ENCODE results near the gene UNC13D.
"Not testable (repeated sequence)": the region's sequence is repeated elsewhere in the genome, so short reads cannot be mapped to it uniquely, and the experiment has no call there.

Gene UNC13D

DNA sequence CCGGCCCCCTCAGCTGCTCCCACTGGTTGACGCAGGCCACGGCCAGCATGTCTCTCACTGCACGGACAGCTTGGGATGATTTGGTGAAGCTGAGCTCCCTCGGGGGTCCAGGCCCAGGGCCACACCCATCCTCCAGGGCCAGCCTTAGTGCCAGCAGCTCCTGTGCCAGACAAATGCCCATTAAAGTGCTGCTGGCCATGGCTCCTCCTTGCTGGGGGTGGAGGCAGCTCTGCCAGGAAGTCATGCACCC, 31.7 kb upstream of the UNC13D start:
- in situ Hi-C loops (cut with HindIII; ENCODE audit: low pct_ligation_motif_present, low pct_unique_long_range_greater_than_20kb, low sequenced_read_pairs) = no loop called here

DNA sequence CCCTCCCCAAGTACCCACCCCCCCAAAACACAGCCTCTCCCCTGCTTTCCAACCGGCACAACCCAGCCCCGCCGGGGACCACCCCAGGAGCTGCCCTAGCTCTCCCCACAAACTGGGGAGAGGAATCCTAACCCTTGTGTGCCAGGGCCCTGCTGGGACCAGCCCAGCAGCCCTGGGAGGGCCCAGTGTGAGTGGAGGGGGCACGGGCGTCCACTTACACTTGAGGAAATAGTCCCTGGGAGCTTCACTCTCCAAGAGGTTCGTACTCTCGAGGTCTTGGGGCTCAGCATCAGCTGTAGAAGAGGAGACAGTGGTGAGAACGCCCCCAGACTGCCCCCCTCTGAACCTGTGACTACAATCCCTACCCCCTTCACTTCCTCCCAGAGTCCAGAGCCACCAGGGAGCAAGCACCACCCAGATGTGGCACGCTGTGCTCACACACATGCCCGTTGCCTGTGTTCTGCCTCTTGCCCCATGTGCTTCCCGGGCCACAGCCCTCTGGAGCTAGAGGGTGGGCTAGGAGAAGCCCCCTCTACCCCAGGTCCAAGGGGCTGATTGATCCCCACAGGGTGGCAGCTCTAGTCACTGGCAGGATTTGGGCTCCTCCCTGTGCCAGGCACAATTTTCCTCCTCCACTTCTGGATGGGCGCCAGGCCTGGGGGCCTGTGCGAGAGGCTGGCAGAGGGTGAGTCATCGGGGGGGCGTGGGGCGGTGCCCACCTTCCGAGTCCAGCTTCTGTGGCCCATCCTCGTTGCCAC, 31.2 kb upstream of the UNC13D start:
- in situ Hi-C loops (cut with HindIII; ENCODE audit: low pct_ligation_motif_present, low pct_unique_long_range_greater_than_20kb, low sequenced_read_pairs) = no loop called here
- DNase-seq = no peak

More for the DNA sequence above, 31.7 kb upstream of the UNC13D start:
- DNase-seq = peak; percentile 62

DNA sequence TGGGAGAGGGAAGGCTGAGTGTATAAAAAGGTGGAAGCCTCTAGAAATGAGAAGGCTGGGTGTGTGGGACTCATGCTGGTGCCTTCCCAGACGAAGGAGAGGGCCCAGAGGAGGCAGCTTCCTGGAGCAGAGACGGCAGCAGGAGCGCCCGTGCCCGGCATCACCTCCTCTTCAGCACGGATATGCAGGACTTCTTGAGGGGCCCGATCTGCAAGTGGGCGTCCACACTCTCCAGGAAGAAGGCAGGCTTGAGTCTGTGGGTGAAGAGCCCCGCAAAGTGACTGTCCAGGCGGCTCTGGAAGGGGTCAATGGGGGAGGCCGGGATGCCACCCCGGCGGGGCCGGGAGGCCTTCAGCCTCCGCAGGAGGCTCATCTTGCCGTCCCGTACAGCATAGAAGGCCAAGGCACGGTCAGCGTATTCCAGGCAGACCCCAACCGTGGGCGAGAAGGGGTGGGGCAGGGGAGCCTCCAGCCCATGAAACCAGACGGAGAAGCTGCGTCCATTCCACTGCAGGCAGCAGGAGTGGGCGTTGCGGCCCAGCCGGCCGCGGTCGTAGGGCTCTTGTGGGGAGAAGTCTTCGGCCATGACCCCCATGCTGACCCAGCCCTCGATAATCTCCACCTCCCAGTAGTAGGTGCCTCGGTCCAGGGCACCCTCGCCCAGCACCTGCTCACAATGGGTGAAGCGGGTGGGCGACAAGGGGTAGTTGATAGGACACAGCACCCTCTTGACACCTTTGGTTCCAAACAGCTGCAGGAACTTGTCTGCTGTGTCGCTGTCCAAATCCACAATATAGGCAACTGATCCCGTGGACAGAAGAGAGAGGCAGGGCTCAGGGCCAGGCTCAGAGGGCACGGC, 30.3 kb upstream of the UNC13D start:
- no peak for DNase-seq
- in situ Hi-C loops (cut with HindIII; ENCODE audit: low pct_ligation_motif_present, low pct_unique_long_range_greater_than_20kb, low sequenced_read_pairs) = no loop called here

DNA sequence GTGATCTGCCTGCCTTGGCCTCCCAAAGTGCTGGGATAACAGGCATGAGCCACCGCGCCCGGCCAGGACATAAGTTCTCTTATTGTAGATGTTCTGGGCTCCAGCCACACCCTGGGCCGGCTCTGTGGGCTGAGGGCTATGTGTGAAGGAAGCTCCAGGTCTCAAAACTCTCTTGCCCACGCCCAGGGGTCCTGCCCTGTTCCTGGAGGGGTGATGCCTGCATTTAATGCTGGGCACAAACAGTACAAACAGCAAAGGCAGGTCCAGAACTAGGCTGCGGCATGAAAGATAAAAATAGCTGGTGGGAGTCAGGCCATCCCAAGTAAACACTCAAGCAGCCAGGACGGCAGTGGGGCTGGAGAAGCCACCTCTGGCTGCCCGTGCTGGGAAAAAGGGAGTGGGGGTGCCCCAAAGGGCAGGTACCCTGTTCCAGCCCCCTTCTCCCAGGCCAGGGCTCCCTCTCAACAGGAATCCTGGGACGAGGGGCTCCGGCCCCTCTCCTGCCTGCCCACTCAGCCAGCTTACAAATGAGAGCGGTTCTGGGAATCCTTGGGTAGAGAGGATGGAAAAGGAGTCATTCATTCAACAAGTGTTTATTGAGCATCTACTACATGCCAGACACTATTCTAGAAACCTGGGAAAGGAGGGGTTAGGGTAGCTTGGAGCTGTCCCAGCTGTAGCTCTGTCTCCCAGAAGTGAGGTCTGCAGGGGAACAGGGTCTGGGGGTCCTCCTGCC, 29.6 kb upstream of the UNC13D start:
- in situ Hi-C loops (cut with HindIII; ENCODE audit: low pct_ligation_motif_present, low pct_unique_long_range_greater_than_20kb, low sequenced_read_pairs) = no loop called here
- no peak for DNase-seq

DNA sequence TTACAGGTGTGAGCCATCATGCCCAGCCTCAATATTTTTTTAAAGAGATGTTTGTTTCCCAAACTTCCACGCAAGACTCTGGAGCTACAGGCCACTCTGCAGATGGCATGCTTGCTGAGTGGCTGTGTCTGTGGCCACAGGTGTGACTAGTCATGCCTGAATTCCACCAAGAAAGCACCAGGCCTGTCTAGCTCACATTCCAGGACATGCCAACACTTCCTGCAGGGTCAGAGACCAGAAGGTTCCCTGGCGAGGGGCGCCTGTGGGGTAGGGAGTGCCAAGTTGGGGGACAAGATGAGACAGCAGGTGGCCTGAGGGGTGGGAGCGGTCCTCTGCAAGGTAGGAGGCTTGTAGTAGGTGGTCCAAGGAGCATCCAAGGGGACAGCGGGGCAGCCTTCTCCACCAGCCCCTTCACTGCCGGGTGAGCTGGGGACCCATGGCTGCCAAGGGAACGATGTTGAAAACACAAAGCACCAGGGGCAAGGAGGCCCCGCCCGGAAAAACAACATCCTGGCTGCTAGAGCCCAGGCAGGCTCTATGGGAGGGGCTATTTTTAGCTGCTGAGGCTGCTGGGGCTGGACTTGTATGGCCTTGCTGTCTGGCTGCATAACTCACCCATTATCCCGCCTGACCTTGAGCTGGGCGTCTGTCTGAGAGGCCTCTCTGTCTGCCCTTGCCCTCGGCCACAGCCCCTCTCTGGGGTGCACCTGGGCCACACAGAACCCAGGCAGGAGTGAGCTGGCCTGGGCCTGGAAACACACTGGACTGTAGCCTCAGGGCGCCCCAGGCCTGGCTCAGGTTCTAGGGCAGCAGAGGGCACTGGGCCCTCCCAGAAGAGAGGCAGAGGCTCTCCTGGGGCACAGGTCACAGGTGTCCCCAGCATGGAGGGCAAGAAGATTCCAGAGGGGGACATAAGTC, 28.5 kb upstream of the UNC13D start:
- in situ Hi-C loops (cut with HindIII; ENCODE audit: low pct_ligation_motif_present, low pct_unique_long_range_greater_than_20kb, low sequenced_read_pairs) = no loop called here
- DNase-seq = no peak

DNA sequence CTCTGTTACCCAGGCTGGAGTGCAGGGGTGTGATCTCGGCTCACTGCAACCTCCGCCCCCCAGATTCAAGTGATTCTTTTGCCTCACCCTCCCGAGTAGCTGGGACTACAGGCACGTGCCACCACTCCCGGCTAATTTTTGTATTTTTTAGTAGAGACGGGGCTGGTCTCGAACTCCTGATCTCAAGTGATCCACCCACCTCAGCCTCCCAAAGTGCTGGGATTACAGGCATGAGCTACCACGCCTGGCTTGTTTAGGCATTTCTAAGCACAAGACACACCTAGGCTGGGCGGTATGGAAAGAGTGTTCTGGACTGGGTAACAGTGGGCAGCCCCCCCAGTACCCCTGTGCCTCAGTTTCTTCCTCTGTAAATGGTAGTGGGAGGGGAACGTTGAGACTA, 26.0 kb upstream of the UNC13D start:
- in situ Hi-C loops (cut with HindIII; ENCODE audit: low pct_ligation_motif_present, low pct_unique_long_range_greater_than_20kb, low sequenced_read_pairs); DNase-seq: not testable (repeated sequence)

DNA sequence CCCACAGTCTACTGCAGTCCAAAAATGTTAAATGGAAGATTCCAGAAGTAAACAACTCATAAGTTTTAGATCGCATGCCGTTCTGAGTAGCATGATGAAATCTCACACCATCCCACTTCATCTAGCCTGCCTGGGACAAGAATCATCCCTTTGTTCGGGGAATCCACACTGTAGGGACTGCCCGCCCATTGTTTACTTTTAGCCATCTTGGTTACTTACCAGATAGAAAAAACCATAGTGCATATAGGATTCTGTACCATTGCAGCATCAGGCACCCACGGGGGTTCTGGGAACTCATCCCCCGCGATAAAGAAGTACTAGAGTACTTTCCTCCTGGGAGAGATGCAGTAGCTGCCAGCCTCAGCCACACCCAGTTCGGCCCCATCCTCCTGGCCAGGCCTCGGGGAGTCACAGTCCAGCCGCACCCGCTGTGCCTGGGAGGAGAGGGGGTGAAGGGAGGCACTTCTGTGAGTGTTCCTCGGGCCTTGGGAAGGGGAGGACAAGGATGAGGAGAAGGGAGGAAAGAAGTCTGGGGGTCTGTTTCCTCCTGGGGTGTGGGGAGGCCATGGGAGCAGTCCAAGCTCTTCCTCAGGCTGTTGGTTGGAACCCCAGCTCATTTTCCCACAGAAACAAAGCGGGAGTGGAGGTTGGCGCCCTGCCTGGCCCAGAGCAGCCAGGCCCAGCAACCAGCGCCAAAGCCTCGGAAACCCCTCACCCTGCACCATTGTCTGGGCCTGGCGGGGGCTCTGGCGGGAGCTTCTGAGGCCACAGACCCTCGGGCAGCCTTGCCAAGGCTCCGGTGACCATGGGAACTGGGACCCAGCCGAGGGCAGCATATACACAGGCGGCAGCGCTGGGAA, 25.3 kb upstream of the UNC13D start:
- DNase-seq = no peak
- in situ Hi-C loops (cut with HindIII; ENCODE audit: low pct_ligation_motif_present, low pct_unique_long_range_greater_than_20kb, low sequenced_read_pairs) = no loop called here

DNA sequence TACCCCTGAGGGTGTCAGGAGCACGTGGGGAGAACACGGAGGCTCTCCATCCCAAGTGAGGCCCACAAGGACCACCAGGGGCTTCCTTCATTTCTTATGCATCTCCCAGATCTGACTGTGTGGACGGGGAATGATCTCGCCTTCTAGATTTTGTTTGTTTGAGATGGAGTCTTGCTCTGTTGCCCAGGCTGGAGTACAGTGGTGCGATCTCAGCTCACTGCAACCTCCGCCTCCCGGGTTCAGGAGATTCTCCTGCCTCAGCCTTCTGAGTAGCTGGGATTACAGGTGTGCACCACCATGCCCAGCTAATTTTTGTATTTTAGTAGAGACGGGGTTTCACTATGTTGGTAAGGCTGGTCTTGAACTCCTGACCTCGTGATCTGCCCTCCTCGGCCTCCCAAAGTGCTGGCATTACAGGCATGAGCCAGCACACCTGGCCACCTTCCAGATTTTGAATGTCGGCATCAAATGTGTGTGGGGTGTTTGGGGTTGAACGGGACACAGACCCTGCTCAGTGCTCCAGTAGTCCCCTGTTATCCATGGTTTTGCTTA, 24.6 kb upstream of the UNC13D start:
- in situ Hi-C loops (cut with HindIII; ENCODE audit: low pct_ligation_motif_present, low pct_unique_long_range_greater_than_20kb, low sequenced_read_pairs) = not testable (repeated sequence)

DNA sequence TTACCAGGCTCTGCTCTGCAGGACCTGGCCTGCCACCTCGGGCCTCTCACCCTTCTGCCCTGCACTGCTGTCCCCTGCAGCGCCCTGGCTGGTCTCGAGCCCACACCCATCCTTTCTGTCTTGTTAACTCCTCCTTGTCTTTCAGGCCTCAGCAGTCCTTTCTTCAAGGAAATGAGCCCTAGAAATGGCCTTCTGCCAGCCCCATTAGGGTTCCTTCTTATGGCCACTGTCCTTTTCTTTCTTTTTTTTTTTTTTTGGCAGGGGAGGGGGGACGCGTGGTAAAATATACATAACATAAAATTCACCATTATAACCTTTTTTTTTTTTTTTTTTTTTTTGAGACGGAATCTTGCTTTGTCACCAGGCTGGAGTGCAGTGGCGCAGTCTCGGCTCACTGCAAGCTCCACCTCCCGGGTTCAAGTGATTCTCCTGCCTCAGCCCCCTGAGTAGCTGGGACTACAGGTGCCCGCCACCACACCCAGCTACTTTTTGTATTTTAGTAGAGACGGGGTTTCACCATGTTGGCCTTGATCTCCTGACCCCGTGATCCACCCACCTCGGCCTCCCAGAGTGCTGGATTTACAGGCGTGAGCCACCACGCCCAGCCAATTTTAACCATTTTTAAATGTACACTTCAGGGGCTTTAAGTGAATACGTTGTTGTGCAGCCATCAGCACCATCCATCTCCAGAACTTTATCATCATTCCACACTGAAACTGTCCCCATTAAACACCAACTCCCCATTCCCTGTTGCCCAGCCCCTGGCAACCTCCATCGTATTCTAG, 21.4 kb upstream of the UNC13D start:
- DNase-seq; in situ Hi-C loops (cut with HindIII; ENCODE audit: low pct_ligation_motif_present, low pct_unique_long_range_greater_than_20kb, low sequenced_read_pairs): not testable (repeated sequence)

More for the DNA sequence above, 24.6 kb upstream of the UNC13D start:
- DNase-seq = not testable (repeated sequence)

DNA sequence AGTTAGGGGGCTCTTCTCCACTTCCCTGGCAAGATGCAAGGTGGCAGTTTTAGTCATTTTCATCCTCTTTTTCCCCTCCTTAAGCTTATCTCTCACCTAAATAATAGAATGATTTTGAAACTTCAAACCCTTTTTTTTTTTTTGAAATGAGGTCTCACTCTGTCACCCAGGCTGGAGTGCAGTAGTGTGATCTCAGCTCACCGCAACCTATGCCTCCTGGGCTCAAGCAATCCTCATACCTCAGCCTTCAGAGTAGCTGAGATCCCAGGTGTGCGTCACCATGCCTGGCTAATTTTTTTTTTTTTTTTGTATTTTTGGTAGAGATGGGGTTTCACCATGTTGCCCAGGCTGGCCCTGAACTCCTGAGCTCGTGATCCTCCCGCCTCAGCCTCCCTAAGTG, 20.7 kb upstream of the UNC13D start:
- DNase-seq; in situ Hi-C loops (cut with HindIII; ENCODE audit: low pct_ligation_motif_present, low pct_unique_long_range_greater_than_20kb, low sequenced_read_pairs): not testable (repeated sequence)

DNA sequence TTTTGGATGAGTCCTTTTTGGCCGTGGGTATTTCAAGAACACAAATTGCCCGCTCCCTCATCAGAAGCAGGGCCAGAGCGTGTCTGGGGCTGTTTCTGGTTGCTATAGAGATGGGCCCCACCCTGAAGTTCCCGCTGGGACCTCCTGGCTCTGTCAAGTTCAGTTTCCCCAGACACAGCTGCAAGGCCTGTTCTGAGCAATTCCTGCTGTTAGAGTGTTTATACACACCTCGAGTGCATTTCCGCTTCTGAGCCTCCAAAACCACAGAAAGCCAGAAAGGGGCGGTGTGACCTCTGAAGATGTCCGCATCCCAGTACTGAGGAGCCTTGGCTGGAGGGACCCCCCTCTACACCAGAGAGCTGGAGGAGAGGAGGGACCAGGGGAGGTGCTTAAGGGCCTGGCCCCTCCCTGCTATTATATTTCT, 20.3 kb upstream of the UNC13D start:
- no peak for DNase-seq
- in situ Hi-C loops (cut with HindIII; ENCODE audit: low pct_ligation_motif_present, low pct_unique_long_range_greater_than_20kb, low sequenced_read_pairs) = no loop called here

DNA sequence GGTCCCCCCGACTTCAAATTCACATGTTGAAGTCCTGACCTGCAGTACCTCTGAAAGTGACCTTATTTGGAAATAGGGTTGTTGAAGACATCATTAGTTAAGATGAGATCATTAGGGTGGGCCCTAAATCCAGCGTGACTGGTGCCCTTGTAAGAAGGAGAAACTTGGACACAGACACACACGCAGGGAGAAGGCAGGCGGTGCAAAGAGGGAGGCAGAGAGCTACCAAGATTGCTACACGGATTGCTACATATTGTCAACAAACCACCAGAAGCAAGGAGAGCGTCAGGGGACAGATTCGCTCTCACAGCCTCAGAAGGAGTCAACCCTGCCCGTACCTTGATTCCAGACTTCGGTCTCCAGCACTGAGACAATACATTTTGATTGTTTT, 17.7 kb upstream of the UNC13D start:
- in situ Hi-C loops (cut with HindIII; ENCODE audit: low pct_ligation_motif_present, low pct_unique_long_range_greater_than_20kb, low sequenced_read_pairs) = no loop called here
- DNase-seq = no peak

DNA sequence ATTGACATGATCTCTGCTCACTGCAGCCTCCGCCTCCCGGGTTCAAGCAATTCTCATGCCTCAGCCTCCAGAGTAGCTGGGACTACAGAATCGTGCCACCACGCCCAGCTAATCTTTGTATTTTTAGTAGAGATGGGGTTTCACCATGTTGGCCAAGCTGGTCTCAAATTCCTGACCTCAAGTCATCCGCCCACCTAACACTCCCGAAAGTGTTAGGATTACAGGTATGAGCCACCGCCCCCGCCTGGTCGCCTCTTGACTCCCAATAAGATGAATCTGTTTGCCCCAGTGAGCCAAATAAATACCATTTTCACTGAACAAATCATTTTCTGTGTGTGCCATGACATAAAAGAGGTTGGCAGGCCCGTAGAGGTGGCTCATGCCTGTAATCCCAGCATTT, 15.2 kb upstream of the UNC13D start:
- in situ Hi-C loops (cut with HindIII; ENCODE audit: low pct_ligation_motif_present, low pct_unique_long_range_greater_than_20kb, low sequenced_read_pairs); DNase-seq: not testable (repeated sequence)

DNA sequence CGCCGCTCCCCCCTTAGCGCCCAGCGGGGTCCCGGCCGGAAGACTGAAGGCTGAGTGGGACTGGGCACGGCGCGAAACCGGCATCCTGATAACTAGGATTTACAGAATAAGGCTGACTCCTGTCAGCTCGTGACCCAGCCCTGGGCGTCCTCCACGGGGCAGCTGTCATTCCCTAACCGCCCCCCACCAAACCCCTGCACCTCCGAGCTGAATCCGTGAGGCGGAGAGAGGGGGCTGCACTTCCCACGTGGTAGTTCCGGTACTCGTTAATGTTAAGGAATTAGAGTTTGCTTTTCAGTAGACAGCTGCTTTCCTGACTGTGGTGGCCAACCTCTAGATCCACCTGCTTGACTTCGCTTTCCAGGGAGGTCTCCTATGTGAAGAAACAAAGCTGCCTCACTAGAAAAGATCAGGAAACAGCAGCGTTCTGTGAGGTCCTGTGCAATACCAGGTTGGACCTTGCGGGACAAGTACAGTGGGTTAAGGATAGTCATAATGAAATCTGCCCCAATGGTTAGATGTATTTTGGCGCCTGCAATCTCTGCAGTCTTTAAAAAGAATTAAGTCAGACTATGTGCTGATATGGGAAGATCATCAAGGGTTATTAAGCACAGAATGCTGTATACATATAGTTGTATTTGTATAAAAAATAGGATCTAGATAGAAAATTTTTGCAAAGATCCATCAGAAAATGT, 12.0 kb upstream of the UNC13D start:
- in situ Hi-C loops (cut with HindIII; ENCODE audit: low pct_ligation_motif_present, low pct_unique_long_range_greater_than_20kb, low sequenced_read_pairs) = no loop called here
- DNase-seq = peak; percentile 50

DNA sequence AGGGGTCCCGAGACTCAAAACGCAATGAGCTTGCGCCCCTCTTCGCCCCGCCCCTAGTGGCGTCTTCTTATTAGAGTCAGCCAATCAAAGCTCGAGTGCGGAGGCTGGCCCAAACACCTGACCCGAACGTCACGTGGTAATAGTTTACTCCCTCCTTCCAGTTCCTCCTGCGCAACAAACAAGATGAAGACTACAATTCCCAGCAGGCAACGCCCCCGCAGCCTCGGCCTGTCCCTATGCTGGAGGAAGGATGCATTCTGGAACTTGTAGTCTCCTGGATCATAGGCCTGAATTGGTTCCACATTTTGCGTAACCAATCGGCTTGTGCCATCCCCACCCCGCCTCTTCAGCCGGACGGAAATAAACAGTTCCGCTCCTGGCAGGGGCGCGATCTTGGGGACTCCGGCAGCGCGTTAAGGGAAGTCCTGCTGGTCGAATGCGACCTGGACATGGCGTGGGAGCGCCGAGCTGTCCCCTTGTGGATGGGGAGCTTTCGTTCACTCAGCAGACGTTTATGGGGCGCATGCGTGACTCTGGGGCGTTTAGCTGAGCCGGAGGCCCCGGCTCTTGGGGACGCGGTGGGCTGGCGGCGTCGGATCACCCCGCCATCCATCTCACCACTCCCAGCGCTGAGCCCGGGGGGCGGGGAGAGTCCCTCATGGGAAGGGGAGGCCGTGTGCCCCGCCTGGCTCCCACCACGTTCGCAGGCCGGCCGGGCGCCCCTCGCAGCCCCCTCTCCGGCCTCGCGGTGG, 11.3 kb upstream of the UNC13D start, which contains the start of gene WBP2:
Gene WBP2 (minus strand): TSS at position 26 of the 752 bp plus-strand sequence. CDS start 38 bp downstream, outside the sequence.
- in situ Hi-C loops (cut with HindIII; ENCODE audit: low pct_ligation_motif_present, low pct_unique_long_range_greater_than_20kb, low sequenced_read_pairs) = no loop called here

More for the DNA sequence above, 11.3 kb upstream of the UNC13D start, which contains the start of gene WBP2:
- peak; percentile 100 for DNase-seq
